ENCODE measurements around the gene ARID5A. TPM values are rescaled to one million over a fixed set of nuclear protein-coding genes. Genes with fewer than 3 reads are reported as not detected.

The ARID5A gene
- total and polyA plus RNA-seq, 2 donors (not counting 1 experiment from before 2014, with no cell fraction given), result 35.5 to 93.0 TPM

- Histone ChIP-seq H3K9me3 (ENCODE audit: control extremely low read depth in 1 of 3, control insufficient read depth in 2 of 3, insufficient read depth in 1 of 3, low read length in 2 of 3) (peaks cover 0 to 3% (median 0%) of the 10 kb centered on the region in 3 donors), H4K20me1 (ENCODE audit: control insufficient read depth, insufficient read depth, low read length, poor library complexity, severe bottlenecking) (no peaks in the 10 kb centered on the region), H3K9ac (ENCODE audit: low read length) (no peak overlapping the region), H3K27ac (ENCODE audit: low read length in 2 of 2) (no peak overlapping the region), H3K27me3 (replicated peaks in 1 of 4; ENCODE audit: control extremely low read depth in 1 of 4, control insufficient read depth in 3 of 4, insufficient read depth in 4 of 4, low read length in 3 of 4) (no peaks in the 10 kb centered on the region), H3K4me1 (ENCODE audit: control insufficient read depth in 2 of 2, insufficient read depth in 2 of 2, low read length in 2 of 2) (peaks cover 11 to 12% of the 10 kb centered on the region in 2 donors), H3K4me2 (replicated peaks; ENCODE audit: low read depth, low read length, poor library complexity, severe bottlenecking) (peak overlapping the region; percentile 25), H3K79me2 (ENCODE audit: control insufficient read depth, insufficient read depth, low read length) (no peaks in the 10 kb centered on the region), H3K4me3 (ENCODE audit: control extremely low read depth in 1 of 5, extremely low read depth in 1 of 5, insufficient read depth in 1 of 5, low read depth in 2 of 5, low read length in 4 of 5) (no peak overlapping the region), H2AFZ (ENCODE audit: insufficient read depth, low read depth, low read length, poor library complexity, severe bottlenecking) (no peak overlapping the region), H3K36me3 (replicated peaks in 1 of 2; ENCODE audit: control extremely low read depth in 1 of 2, control insufficient read depth in 1 of 2, extremely low read depth in 1 of 2, insufficient read depth in 2 of 2, low read length in 1 of 2) (no peaks in the 10 kb centered on the region)
- CTCF ChIA-PET, result no interaction called here
- intact Hi-C loops (cut with micrococcal nuclease), result loop anchor here (10.0 kb wide), 1 partner anchor 297 kb away; the partner anchor contains the start of gene STARD7
- H3K9me3 Mint-ChIP-seq (ENCODE audit: insufficient read depth), result no peaks in the 10 kb centered on the region
- peaks cover 13% of the 10 kb centered on the region for H3K4me1 Mint-ChIP-seq
- no peak for DNase-seq
- H3K4me3 Mint-ChIP-seq, result peak overlapping the region; percentile 30
- 87% methylated on average over 11 of the region's 16 CpGs for WGBS (ENCODE audit: insufficient coverage)
- TF ChIP-seq, protein P1, sequence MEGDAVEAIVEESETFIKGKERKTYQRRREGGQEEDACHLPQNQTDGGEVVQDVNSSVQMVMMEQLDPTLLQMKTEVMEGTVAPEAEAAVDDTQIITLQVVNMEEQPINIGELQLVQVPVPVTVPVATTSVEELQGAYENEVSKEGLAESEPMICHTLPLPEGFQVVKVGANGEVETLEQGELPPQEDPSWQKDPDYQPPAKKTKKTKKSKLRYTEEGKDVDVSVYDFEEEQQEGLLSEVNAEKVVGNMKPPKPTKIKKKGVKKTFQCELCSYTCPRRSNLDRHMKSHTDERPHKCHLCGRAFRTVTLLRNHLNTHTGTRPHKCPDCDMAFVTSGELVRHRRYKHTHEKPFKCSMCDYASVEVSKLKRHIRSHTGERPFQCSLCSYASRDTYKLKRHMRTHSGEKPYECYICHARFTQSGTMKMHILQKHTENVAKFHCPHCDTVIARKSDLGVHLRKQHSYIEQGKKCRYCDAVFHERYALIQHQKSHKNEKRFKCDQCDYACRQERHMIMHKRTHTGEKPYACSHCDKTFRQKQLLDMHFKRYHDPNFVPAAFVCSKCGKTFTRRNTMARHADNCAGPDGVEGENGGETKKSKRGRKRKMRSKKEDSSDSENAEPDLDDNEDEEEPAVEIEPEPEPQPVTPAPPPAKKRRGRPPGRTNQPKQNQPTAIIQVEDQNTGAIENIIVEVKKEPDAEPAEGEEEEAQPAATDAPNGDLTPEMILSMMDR (IDR thresholded peaks at IDR 0.05), result no peak
- TF ChIP-seq EZH2 (IDR thresholded peaks at IDR 0.05; ENCODE audit: borderline replicate concordance, insufficient read depth, low read depth, low read length, poor library complexity, severe bottlenecking), result no peak
- ATAC-seq (ENCODE audit: low read depth), result no peak
- H3K27me3 Mint-ChIP-seq, result no peaks in the 10 kb centered on the region
- H3K27ac Mint-ChIP-seq, result no peak overlapping the region
- POLR2A ChIA-PET, result no interaction called here
These were observed 34.4 kb upstream of the ARID5A start for GRCh38 chr2:96501886-96502810.

Measured in B cell (primary cell).